GM19463 (cell line): Measurements from ENCODE around the gene IL11RA.

Source experiments
- ATAC-seq: cut with Tn5 transposase; IDR thresholded peaks from one replicate; pipeline ENCODE4 v1.9.1; 2021; ENCODE audit warnings: mild to moderate bottlenecking, moderate library complexity; ENCODE audit not compliant: unreplicated experiment

IL11RA gene

GRCh38 chr9:34651876-34652601 lies at the start of gene IL11RA:
Gene IL11RA (plus strand): TSS chr9:34652185. CDS start chr9:34655218, 3,033 bp downstream.
- ATAC-seq: no peak

DNA sequence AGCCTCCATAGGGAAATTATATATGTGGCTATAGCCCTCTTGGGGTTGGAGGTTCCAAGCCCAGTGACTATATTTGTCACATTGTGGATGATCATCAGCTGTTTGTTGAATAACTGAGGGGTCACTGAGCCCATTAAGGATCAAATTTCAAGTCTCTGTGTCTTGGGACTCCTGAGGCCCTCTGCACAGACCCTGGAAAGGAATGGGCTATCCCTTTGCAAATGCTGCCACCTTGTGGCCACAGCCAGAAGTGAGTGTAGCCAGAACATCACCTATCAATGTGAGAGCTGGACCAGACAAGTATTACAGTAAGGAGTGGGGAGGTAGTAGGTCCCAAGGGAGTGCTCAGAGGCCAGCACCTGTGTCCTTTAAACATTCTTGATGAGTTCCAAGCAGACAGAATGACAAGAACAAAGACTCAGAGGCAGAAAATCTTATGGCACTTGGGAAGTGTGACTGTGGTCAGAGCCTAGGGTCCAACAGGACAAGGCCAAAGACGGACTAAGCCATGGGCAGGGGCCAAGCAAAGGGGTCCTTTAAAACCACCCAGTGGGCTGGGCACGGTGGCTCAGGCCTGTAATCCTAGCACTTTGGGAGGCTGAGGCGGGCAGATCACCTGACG lies 48.3 kb upstream of the IL11RA start:
- ATAC-seq: no peak

DNA sequence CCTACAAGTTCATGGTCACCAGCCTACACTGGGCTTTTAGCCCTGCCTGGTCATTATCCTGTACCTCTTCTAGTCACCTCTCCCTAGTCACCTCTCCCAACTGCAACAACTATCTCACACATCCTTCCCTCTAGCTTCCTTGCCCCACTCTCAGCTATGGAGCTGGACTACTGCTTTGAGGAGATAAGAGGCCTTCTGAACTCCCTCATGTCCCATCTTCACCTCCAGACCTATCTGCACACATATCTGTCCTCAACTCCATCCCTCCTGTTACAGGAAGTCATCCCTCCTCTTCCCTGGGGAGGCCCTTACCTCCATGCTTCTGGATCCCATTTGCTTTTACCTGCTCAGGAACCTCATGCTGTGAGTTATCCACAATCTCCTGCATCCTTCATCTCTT lies 45.8 kb upstream of the IL11RA start:
- ATAC-seq: no peak

- no peak for ATAC-seq
These were observed 45.1 kb upstream of the IL11RA start for GRCh38 chr9:34606905-34607304.

- ATAC-seq: no peak
These were observed 44.7 kb upstream of the IL11RA start for GRCh38 chr9:34607331-34607730.

DNA sequence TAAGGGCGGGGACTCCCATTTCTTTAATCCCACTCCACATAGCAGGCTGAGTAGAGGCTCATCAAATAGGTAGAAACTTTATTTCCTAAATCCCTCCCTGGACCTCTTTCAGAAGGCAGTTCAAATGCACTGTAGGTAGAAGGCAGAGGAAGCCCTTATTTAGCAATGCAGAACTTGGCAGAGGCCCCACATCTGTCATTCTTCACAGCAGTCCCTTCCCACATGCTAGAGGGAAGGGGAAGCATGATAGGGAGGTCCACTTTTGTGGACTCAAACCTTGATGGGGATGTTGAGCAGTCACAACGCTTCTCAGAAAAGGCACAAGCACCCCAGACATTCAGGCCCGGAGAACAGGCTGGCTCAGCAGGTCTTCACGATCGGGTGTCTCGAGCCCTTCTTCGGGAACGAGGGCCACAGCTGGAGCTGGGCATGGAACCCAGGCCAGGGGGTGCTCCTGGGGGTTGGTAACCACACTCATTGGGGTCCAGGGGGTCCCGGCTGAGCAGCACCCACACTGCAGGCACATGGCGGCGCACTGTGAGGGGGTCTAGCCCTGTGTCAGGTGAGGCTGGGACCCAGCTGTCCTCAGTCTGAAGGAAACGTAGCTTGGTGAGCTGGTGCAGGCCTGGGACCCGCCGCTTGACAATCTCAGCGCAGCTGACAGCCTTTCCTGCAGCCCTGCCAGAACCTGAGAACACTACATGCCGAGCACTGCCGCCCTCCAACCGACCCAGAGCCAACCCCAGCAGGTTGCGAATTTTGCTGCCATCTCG lies 41.4 kb upstream of the IL11RA start:
- ATAC-seq: no peak

GRCh38 chr9:34611251-34611810 lies 40.7 kb upstream of the IL11RA start:
- ATAC-seq: no peak

DNA sequence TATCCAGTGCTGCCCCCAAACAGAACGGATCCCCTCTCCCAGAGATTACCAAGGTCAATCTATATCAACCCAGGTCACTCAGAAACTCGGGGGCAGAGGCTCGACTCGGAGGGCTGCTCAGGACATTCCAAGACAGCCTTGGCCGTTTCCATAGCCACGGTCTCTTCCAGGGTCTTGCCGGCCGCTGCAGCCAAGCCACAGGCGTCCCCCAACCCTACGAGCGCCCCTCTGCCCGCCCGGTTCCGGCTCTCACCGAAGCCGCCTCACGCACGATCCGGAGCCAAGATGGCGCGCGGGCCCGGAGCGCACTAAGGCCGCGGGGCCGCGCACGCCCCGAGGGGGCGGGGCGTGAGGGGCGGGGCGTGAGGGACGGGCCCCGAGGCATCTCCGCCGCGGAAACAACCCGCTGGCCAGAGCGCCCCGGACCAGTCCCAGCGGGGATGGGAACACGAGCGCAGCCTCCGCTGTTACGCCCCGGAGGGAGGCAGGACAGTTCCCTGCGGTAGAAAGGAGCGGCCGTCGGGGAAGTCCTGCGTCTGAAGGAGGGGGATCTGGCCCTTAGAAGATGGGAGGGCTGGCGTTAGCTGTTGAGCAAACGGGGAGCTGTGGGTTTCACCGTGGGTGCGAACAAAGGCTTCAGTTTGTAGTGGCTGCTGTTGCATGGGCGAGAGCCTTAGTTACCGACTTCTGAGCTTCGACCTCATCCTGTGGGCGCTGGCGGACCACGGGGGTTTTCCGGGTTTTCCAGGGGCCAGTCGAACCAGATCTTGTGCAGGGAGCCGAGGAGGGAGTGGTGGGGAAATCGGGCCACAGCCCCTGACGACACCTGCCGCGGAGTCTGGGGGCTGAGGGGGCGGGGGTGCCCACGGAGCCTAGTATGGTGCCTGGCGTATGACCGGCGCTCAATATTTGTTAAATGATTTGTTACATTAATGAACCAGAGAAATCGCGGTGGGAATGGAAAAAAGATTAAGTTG lies 39.9 kb upstream of the IL11RA start, which contains the start of gene RPP25L:
Gene RPP25L (minus strand): TSS at position 287 of the 977 bp plus-strand sequence. CDS start 801 bp downstream, outside the sequence.
- ATAC-seq: peak; percentile 92

DNA sequence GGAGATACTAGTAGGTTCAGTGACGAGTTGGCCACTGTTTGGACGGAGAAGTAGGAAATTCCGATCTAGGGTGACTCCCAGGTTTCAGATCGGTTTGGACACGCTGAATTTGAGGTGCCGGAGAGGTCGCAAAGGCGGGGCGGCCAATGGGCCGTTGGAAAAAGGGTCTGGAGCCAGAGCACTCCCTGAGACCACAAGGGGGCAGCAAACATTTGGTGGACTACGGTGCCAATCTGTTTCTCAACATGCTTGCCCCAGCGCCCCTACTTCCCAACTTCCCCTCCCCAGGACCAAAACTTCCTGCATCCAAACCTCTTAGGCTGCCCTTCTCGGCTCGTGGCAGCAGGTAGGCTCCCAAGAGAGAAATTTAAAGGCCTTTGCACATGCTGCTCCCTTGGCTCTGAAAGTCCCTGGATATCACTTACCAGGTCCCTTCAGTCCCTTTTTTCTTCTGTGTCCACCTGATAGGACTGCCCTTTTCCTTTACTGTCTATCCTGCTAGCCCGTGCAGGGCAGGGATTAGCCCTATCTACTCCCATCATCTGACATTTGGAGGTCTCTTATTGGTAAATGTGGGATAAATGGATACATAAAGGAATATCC lies 39.1 kb upstream of the IL11RA start:
- no peak for ATAC-seq

- no peak for ATAC-seq
These were observed 36.9 kb upstream of the IL11RA start for GRCh38 chr9:34615132-34615531.

DNA sequence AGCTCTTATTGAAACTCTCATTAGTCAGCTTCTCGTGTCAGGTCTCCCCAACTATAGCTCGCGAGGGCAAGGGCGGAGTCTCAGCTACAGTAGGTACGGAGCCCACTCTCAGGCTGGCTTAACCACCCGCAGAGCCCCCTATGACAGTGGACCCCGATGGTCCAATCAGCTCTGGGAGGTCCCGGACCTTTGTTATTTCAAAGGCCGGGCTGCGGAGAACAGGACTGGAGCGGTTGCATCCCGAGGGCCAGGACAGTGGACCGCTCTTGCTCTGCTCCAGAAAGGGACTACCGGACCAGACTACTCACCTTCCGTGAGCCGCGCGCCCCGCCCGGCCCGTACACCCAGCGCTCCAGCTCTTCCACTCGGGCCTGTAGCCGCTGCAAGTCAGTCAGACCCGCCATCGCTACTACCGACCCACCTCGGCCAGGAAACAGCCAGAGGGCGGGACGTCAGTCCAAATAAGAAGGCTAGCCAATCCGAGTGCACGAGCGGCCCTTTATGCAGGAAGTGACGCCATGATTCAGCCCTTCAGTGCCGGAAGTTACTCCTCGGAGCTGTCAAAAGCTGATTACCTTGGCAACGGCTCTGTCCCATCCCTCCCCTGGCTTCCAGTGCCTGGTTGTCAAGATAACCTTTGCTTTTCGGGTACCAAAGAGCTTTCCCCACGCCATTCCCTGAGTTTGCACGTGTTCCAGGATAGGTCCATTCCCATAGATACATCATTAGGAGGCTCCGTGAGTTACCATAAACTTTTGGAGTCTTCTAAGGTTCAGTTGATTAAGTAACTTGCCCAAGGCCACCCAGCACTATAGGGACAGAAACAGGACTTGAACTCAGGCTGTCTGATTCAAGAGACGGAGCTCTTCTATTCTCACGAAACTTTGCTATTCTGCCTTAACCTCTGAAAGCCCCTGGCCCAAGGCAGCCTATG lies 31.7 kb upstream of the IL11RA start, which contains the start of gene DCTN3:
Gene DCTN3 (minus strand): TSS at position 435 of the 934 bp plus-strand sequence. CDS start 31 bp downstream, at position 404.
- ATAC-seq: peak; percentile 100

GRCh38 chr9:34623374-34624235 lies 28.4 kb upstream of the IL11RA start:
- no peak for ATAC-seq

GRCh38 chr9:34624475-34625185 lies 27.4 kb upstream of the IL11RA start:
- ATAC-seq: no peak

DNA sequence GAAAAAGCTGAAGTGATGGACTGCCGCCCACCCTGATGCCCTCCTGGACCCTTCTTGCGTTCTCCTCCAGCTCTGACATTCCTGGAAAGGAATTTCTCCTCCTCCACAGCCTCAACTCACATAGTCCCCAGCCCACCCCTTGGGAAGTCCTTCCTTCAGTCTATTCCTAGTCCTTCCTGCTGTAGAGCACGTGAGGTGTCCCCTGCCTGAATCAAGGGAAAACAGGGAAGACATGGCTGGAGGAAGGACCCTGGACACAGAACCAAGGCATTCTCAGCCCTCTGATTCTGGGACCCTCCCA lies 26.8 kb upstream of the IL11RA start:
- ATAC-seq: no peak

DNA sequence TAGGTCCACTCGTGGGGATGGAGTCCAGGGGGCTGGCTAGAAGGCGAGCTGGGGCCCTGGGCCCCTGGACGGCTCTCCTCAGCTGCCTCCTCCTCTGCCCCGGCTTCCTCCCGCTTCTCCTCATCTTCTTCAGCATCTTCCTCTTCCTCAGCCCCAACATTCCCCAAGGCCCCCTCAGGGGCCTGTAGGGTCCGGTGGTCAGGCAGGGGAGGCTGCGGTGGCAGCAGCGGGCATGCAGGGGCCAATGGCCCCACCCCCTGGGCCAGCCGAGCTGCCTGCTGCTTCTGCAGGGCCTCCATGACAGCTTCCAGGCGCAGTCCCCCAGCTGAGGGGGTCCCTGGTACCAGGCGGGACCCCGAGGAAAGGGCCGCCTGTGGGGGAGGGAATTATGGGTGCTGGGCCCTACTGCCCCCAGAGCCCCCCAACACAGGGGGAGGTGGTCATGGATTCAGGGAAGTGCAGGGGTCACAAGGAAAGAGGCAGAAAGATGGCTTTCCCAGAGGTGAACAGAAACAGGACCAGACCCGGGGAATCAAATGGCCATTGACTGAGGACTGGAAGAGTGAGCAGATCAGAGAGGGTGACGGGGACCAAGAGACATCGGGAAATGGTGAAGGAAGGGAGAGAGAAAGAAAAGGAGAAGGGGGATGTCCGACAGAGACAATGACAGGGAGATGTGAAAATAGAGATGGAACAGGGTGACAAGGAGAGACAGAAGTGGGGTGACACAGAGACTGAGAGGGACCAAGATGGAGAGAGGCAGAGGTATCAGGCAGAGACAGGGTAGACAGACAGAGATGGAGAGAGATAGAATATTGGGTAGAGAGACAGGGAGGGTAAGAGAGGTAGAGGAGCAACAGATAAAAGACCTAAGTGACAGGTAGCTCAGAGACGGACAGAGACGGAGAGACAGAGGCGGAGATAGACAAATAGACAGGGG lies 24.0 kb upstream of the IL11RA start:
- ATAC-seq: no peak
